MM.1S (cell line): Measurements from ENCODE around the gene LDLRAD4.

ENCODE experiments used
- DNase-seq: peaks from one replicate; pipeline ENCODE4 v3.0.0-alpha.2; 2015
- H2AFZ ChIP-seq: fragments of 300-600 bp; sonication (generic); 2 replicates; pipeline ENCODE4 v1.6.0; 2016; ENCODE audit warnings: antibody characterized with exemption, low read length
- H3F3A ChIP-seq: fragments of 300-600 bp; sonication (generic); 2 replicates; pipeline ENCODE4 v1.6.1; 2016; ENCODE audit warnings: mild to moderate bottlenecking, antibody characterized with exemption, low read length, moderate library complexity, mixed read lengths; ENCODE audit not compliant: insufficient read depth
- H3K27ac ChIP-seq: fragments of 300-600 bp; sonication (generic); 2 replicates; pipeline ENCODE4 v1.5.1; 2016; ENCODE audit warnings: mild to moderate bottlenecking, low read length
- H3K27me3 ChIP-seq: fragments of 300-600 bp; sonication (generic); replicated peaks from 2 replicates; pipeline ENCODE4 v1.6.0; 2016; ENCODE audit warnings: low read length; ENCODE audit not compliant: insufficient read depth
- H3K36me3 ChIP-seq: fragments of 300-600 bp; sonication (generic); replicated peaks from 2 replicates; pipeline ENCODE4 v1.6.1; 2016; ENCODE audit warnings: mild to moderate bottlenecking, low read length, mixed read lengths; ENCODE audit not compliant: insufficient read depth
- H3K4me1 ChIP-seq: fragments of 300-600 bp; sonication (generic); 2 replicates; pipeline ENCODE4 v1.6.1; 2016; ENCODE audit warnings: low read length, mixed read lengths
- H3K4me2 ChIP-seq: fragments of 300-600 bp; sonication (generic); 2 replicates; pipeline ENCODE4 v1.6.0; 2016; ENCODE audit warnings: low read depth, low read length
- H3K4me3 ChIP-seq: fragments of 300-600 bp; sonication (generic); 2 replicates; pipeline ENCODE4 v1.5.1; 2016; ENCODE audit warnings: low read length, mixed read lengths
- H3K79me2 ChIP-seq: fragments of 300-600 bp; sonication (generic); 2 replicates; pipeline ENCODE4 v1.6.1; 2016; ENCODE audit warnings: mixed run types, low read length, mixed read lengths
- H3K9ac ChIP-seq: fragments of 300-600 bp; sonication (generic); 2 replicates; pipeline ENCODE4 v1.6.1; 2016; ENCODE audit warnings: low read length, mixed read lengths
- H3K9me2 ChIP-seq: fragments of 300-600 bp; sonication (generic); replicated peaks from 2 replicates; pipeline ENCODE4 v1.6.1; 2016; ENCODE audit warnings: mild to moderate bottlenecking, low read length, mixed read lengths; ENCODE audit not compliant: insufficient read depth
- H3K9me3 ChIP-seq: fragments of 300-600 bp; sonication (generic); replicated peaks from 2 replicates; pipeline ENCODE4 v1.6.1; 2016; ENCODE audit warnings: mild to moderate bottlenecking, low read length, mixed read lengths; ENCODE audit not compliant: insufficient read depth
- H4K20me1 ChIP-seq: fragments of 300-600 bp; sonication (generic); 2 replicates; pipeline ENCODE4 v1.6.1; 2016; ENCODE audit warnings: mild to moderate bottlenecking, low read length, moderate library complexity, mixed read lengths; ENCODE audit not compliant: insufficient read depth
- CTCF ChIP-seq: fragments of 300-600 bp; sonication (generic); IDR thresholded peaks from 2 replicates; pipeline ENCODE4 v1.5.1; 2016; ENCODE audit warnings: antibody characterized with exemption, low read length, mixed read lengths
- EZH2 ChIP-seq: fragments of 300-600 bp; sonication (generic); optimal IDR thresholded peaks from 2 replicates; pipeline ENCODE3; 2017; ENCODE audit warnings: low read depth, mild to moderate bottlenecking, antibody characterized with exemption, low read length, mixed read lengths
- EZH2phosphoT487 ChIP-seq: fragments of 300-600 bp; sonication (generic); IDR thresholded peaks from 2 replicates; pipeline ENCODE4 v1.6.1; 2018; ENCODE audit warnings: antibody characterized with exemption, low read length

The LDLRAD4 gene

DNA sequence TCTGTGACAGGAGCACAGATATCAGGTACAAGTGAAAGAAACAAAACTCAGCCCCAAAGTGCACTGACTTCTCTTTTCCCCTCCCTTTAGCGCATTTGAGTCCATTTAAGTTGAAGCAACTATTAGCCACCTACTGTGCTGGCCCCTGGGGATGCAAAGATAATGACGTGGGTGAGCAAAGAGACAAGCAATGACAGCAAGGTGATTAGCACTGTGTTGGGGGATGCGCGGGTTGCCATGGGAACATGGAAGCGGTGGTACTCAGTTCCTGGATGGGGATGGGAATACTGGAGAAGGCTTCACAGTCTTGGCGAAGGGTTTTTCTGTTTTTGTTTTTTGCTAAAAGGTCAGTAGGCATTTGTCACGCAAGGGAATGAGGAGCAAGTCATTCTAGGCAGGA is 205.8 kb downstream of the LDLRAD4 start:
- Histone ChIP-seq H3F3A (no peaks in the 10 kb centered on the region), H3K4me1 (no peaks in the 10 kb centered on the region), H3K9me3 (no peaks in the 10 kb centered on the region), H3K79me2 (no peaks in the 10 kb centered on the region), H3K4me2 (no peak overlapping the region), H3K9me2 (no peaks in the 10 kb centered on the region), H2AFZ (no peak overlapping the region), H3K9ac (no peak overlapping the region), H3K36me3 (no peaks in the 10 kb centered on the region), H3K27me3 (no peaks in the 10 kb centered on the region), H4K20me1 (no peaks in the 10 kb centered on the region), H3K27ac (no peak overlapping the region), H3K4me3 (no peak overlapping the region)
- DNase-seq, result no peak
- TF ChIP-seq CTCF (no peak), EZH2phosphoT487 (no peak), EZH2 (no peak)

GRCh38 chr18:13425357-13426091 is 207.0 kb downstream of the LDLRAD4 start:
- H3K4me2 ChIP-seq, result no peak overlapping the region
- no peak for DNase-seq
- no peak overlapping the region for H3K4me3 ChIP-seq
- no peaks in the 10 kb centered on the region for H3F3A ChIP-seq
- H3K27ac ChIP-seq, result no peak overlapping the region
- no peaks in the 10 kb centered on the region for H3K4me1 ChIP-seq
- no peak overlapping the region for H2AFZ ChIP-seq
- no peak overlapping the region for H3K9ac ChIP-seq
- H3K27me3 ChIP-seq, result no peaks in the 10 kb centered on the region
- H3K9me2 ChIP-seq, result no peaks in the 10 kb centered on the region
- H3K9me3 ChIP-seq, result no peaks in the 10 kb centered on the region
- TF ChIP-seq EZH2 (no peak), EZH2phosphoT487 (no peak), CTCF (no peak)
- H3K79me2 ChIP-seq, result no peaks in the 10 kb centered on the region
- no peaks in the 10 kb centered on the region for H4K20me1 ChIP-seq
- no peaks in the 10 kb centered on the region for H3K36me3 ChIP-seq

GRCh38 chr18:13427354-13427753 is 208.8 kb downstream of the LDLRAD4 start:
- no peaks in the 10 kb centered on the region for H3K27me3 ChIP-seq
- no peak overlapping the region for H3K4me3 ChIP-seq
- no peaks in the 10 kb centered on the region for H3F3A ChIP-seq
- H3K4me2 ChIP-seq, result no peak overlapping the region
- no peak overlapping the region for H3K27ac ChIP-seq
- no peaks in the 10 kb centered on the region for H4K20me1 ChIP-seq
- H2AFZ ChIP-seq, result no peak overlapping the region
- no peaks in the 10 kb centered on the region for H3K9me2 ChIP-seq
- TF ChIP-seq EZH2phosphoT487, result no peak
- no peak for TF ChIP-seq EZH2
- TF ChIP-seq CTCF, result no peak
- no peak overlapping the region for H3K9ac ChIP-seq
- H3K9me3 ChIP-seq, result no peaks in the 10 kb centered on the region
- no peaks in the 10 kb centered on the region for H3K36me3 ChIP-seq
- H3K4me1 ChIP-seq, result no peaks in the 10 kb centered on the region
- no peaks in the 10 kb centered on the region for H3K79me2 ChIP-seq
- DNase-seq, result no peak
